Epithelial cell of prostate (primary cell): ENCODE measurements around the gene BRAT1.
A peak's percentile ranks its signal among the peaks of the same experiment; 100 is the strongest.
"Not testable (repeated sequence)": the region's sequence is repeated elsewhere in the genome, so short reads cannot be mapped to it uniquely, and the experiment has no call there.

ENCODE experiments used
- DNase-seq: peaks from one replicate; pipeline ENCODE4 v3.0.0-alpha.2; 2011; ENCODE audit warnings: low read depth, low spot score
- H3K27ac ChIP-seq: fragments of 450-650 bp; 2 replicates; pipeline ENCODE4 v1.5.1; 2017; ENCODE audit warnings: mild to moderate bottlenecking

Gene BRAT1

GRCh38 chr7:2541291-2542010 lies 13.9 kb downstream of the BRAT1 start:
- no peak overlapping the region for H3K27ac ChIP-seq
- no peak for DNase-seq

GRCh38 chr7:2540641-2541051 lies 14.7 kb downstream of the BRAT1 start:
- no peak for DNase-seq

GRCh38 chr7:2540133-2540532 lies 15.2 kb downstream of the BRAT1 start:
- no peak for DNase-seq
- no peak overlapping the region for H3K27ac ChIP-seq

More at GRCh38 chr7:2540641-2541051, 14.7 kb downstream of the BRAT1 start:
- no peak overlapping the region for H3K27ac ChIP-seq

GRCh38 chr7:2539031-2539911 lies 16.1 kb downstream of the BRAT1 start:
- H3K27ac ChIP-seq, result no peak overlapping the region
- no peak for DNase-seq

DNA sequence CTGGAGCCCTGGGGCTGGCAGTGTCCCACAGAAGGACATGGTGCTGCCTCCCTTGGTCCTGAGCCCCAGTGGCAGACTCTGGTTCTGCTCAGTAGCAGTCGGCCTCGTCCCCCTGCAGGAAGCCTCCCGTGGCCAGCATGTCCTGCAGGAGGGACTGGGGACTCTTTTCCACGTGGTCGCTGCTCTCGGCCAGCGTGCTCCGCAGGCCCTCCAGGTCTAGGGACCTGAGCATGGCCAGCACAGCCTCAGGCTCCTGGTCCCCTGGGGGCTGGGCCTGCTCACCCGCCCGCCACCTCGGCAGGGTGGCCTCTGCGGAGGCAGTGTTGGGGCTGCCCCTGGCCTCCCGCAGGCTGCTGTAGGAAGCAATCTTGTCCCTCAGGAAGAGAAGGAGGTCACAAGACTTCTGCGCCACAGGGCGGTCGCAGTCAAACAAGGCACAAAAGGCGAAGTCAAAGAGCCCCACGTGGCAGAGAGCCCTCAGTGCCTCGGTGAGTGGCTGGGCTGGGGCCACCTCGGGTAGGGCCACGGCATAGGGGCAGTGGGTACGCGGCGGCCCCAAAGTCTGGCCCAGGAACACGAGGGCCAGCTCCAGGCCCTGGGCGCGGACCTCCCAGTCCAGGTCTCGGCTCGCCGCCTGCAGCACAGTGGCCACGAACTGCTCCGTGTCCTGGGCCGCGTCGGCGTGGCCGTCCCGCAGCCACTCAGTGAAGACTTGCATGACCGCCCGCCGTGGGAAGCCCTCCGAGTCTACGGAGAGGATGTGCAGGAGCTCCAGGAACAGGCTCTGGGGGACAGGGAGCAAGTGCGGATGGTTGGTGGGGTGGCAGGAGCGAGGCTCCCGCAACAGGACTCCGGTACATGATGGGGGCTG lies 17.1 kb downstream of the BRAT1 start:
- no peak overlapping the region for H3K27ac ChIP-seq
- no peak for DNase-seq

GRCh38 chr7:2535872-2536627 lies 19.3 kb downstream of the BRAT1 start:
- not testable (repeated sequence) for DNase-seq

GRCh38 chr7:2534214-2534613 lies 21.1 kb downstream of the BRAT1 start:
- not testable (repeated sequence) for H3K27ac ChIP-seq, DNase-seq

More at GRCh38 chr7:2535872-2536627, 19.3 kb downstream of the BRAT1 start:
- H3K27ac ChIP-seq, result not testable (repeated sequence)

DNA sequence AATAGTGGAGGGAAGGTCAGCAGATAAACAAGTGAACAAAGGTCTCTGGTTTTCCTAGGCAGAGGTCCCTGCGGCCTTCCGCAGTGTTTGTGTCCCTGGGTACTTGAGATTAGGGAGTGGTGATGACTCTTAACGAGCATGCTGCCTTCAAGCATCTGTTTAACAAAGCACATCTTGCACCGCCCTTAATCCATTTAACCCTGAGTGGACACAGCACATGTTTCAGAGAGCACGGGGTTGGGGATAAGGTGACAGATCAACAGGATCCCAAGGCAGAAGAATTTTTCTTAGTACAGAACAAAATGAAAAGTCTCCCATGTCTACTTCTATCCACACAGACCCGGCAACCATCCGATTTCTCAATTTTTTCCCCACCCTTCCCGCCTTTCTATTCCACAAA lies 21.8 kb downstream of the BRAT1 start:
- not testable (repeated sequence) for DNase-seq, H3K27ac ChIP-seq

- not testable (repeated sequence) for DNase-seq
These were observed 22.5 kb downstream of the BRAT1 start for GRCh38 chr7:2532816-2533215.

GRCh38 chr7:2532199-2532772 lies 23.0 kb downstream of the BRAT1 start:
- DNase-seq, H3K27ac ChIP-seq: not testable (repeated sequence)

More at GRCh38 chr7:2532816-2533215, 22.5 kb downstream of the BRAT1 start:
- not testable (repeated sequence) for H3K27ac ChIP-seq

DNA sequence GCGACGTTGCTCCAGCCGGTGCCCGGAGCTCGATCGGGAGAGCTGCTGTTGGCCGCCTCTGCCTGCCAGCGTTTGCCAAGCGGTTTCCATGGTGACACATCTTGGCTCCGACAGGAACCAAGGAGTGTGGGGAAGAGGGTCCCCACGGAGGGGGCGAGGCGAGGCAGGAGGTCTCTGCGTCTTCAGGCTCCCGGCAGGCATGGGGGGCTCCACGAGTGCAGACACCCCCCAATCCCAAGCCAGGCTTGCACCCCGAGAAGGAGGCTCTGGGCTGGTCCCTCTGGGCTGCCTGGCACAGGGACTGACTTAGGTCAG lies 23.6 kb downstream of the BRAT1 start:
- not testable (repeated sequence) for H3K27ac ChIP-seq, DNase-seq

DNA sequence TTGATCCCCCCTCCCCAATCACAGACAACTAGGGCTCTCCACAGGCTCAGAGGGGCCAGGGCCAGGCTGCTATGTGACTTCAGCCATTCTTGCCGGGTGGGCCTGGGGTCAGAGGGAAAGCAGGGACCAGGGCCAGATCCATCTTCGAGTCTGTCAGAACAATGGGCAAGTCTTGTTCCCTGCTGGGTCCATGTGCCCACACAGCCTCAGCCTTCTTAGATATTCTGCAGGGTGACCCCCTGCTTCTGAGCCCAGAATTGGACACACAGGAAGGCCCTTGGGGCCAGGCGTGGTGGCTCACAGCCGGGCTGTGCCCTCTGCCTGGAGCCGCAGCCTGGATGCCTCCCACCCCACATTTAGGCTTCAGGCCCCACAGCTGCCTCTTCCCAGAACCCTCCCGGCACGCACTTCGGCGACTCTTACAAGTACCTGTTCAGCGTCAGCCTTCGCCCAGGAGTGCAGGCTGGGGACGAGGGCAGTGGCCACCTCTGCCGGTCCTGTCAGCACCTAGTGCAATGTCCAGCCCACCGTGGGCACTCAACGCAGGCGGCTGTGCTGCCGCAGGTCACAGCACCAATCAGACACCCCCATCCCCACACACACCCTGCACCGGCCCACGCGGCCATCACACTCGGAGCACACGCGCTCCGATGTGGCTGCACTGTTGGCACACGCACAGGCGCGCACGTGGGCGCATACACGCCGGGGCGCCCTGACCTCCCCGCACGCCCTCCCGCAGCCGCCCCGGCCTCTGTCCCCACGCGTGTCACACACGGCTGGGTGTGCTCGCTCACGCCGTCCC lies 24.1 kb downstream of the BRAT1 start:
- peak overlapping the region; percentile 32 for H3K27ac ChIP-seq
- not testable (repeated sequence) for DNase-seq

DNA sequence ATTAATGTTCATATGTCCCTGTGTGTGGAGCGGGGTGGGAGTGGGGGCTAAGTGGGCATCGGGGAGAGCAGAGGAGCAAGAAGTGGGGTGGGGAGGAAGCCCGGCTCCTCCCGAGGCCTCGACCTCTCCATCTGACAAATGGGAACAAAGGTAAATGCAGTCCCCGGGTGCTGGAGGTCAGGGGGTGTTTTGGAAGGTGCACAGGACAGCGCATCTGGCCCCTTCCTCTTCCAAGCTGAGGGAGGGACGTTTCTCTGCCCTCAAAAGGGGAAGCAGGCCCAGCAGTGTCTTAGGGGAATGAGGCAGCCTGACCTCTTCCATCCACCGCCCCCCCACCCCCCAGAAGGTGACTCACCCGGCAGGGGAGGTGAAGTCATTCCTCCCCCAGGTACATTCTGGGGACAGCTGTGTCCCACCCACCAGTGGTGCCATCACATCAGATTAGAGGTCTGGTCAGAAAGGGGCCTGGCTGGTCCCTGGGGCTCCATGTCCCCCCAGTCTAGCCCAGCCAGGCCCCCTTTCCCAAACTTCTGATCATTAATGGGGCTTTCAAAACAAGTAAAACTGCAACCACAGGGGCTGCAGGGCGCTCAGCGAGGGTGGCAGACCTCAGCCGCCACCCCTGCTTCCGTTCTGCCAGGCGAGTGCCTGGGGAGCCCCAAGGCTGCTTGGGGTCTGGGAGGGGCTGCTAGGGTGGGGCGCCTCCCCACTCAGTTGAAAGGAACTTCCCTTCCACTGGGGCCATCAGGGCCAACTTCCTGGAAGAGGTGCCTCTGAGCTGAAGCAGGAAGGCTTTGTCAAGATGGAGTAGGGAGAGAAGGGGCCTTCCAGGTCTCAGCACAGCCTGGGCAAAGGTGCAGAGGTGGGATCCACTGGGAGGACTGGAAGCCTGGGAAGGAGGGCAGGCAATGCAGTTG lies 25.0 kb downstream of the BRAT1 start:
- H3K27ac ChIP-seq, result peak overlapping the region; percentile 32
- DNase-seq, result no peak

GRCh38 chr7:2529161-2530070 lies 25.9 kb downstream of the BRAT1 start:
- peak overlapping the region; percentile 32 for H3K27ac ChIP-seq
- DNase-seq, result no peak

GRCh38 chr7:2528481-2529095 lies 26.7 kb downstream of the BRAT1 start:
- H3K27ac ChIP-seq, result no peak overlapping the region

More at GRCh38 chr7:2528481-2529095, 26.7 kb downstream of the BRAT1 start:
- no peak for DNase-seq
